Osteocyte (in vitro differentiated cells): Measurements from ENCODE around the gene DRAM1. TPM values are rescaled to one million over a fixed set of nuclear protein-coding genes. Genes with fewer than 3 reads are reported as not detected.

ENCODE experiments used
- DNase-seq: peaks from one replicate; pipeline ENCODE4 v3.0.0; 2021; ENCODE audit warnings: mixed read lengths; ENCODE audit not compliant: unreplicated experiment; ENCODE audit errors: extremely low spot score
- H3K27ac Mint-ChIP-seq: one replicate; pipeline ENCODE4 v1.8.0; 2021; ENCODE audit warnings: mild to moderate bottlenecking, mixed read lengths; ENCODE audit not compliant: unreplicated experiment
- H3K27me3 Mint-ChIP-seq: one replicate; pipeline ENCODE4 v1.8.0; 2021; ENCODE audit warnings: mixed read lengths; ENCODE audit not compliant: unreplicated experiment
- H3K36me3 Mint-ChIP-seq: one replicate; pipeline ENCODE4 v1.8.0; 2021; ENCODE audit warnings: mixed read lengths; ENCODE audit not compliant: unreplicated experiment
- H3K4me1 Mint-ChIP-seq: one replicate; pipeline ENCODE4 v1.8.0; 2021; ENCODE audit warnings: mixed read lengths; ENCODE audit not compliant: unreplicated experiment
- H3K4me3 Mint-ChIP-seq: one replicate; pipeline ENCODE4 v1.8.0; 2021; ENCODE audit warnings: mild to moderate bottlenecking, moderate library complexity, mixed read lengths; ENCODE audit not compliant: unreplicated experiment
- H3K9me3 Mint-ChIP-seq: one replicate; pipeline ENCODE4 v1.8.0; 2021; ENCODE audit warnings: mixed read lengths; ENCODE audit not compliant: unreplicated experiment
- total RNA-seq: library from RNA; stranded (reverse); gene quantifications from 2 replicates; pipeline ENCODE4 v1.2.1, GENCODE V29; 2021
- TF ChIP-seq, protein P1 (sequence below): fragments of 200-600 bp; sonication (generic); IDR thresholded peaks from 2 replicates; pipeline ENCODE4 v1.5.0; 2021; ENCODE audit warnings: antibody characterized with exemption, mild to moderate bottlenecking, moderate library complexity

Gene DRAM1
- total RNA-seq, 1 donor from 2014 or later = 20.0 TPM

DNA sequence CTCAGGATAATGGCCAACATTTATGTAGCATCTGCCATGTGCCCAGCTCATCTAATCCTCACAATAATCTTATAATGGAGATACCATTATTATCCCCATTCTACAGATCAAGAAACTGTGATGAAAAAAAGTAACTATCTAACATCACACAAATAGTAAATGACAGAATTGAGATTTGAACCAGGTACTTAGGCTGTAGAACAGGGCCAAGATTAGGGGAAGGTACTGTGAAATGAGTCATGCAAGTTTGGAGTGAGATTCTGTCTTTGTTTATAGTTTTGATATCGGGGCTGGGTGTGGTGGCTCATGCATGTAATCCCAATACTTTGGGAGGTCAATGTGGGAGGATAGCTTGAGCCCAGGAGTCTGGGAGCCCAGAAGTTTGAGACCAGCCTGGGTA, 45.4 kb upstream of the DRAM1 start:
- H3K27ac Mint-ChIP-seq = no peak overlapping the region
- H3K9me3 Mint-ChIP-seq = no peaks in the 10 kb centered on the region
- TF ChIP-seq, protein P1, sequence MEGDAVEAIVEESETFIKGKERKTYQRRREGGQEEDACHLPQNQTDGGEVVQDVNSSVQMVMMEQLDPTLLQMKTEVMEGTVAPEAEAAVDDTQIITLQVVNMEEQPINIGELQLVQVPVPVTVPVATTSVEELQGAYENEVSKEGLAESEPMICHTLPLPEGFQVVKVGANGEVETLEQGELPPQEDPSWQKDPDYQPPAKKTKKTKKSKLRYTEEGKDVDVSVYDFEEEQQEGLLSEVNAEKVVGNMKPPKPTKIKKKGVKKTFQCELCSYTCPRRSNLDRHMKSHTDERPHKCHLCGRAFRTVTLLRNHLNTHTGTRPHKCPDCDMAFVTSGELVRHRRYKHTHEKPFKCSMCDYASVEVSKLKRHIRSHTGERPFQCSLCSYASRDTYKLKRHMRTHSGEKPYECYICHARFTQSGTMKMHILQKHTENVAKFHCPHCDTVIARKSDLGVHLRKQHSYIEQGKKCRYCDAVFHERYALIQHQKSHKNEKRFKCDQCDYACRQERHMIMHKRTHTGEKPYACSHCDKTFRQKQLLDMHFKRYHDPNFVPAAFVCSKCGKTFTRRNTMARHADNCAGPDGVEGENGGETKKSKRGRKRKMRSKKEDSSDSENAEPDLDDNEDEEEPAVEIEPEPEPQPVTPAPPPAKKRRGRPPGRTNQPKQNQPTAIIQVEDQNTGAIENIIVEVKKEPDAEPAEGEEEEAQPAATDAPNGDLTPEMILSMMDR = no peak
- peaks cover 15% of the 10 kb centered on the region for H3K4me1 Mint-ChIP-seq
- H3K4me3 Mint-ChIP-seq = no peak overlapping the region
- no peaks in the 10 kb centered on the region for H3K27me3 Mint-ChIP-seq
- H3K36me3 Mint-ChIP-seq = no peaks in the 10 kb centered on the region
- no peak for DNase-seq

DNA sequence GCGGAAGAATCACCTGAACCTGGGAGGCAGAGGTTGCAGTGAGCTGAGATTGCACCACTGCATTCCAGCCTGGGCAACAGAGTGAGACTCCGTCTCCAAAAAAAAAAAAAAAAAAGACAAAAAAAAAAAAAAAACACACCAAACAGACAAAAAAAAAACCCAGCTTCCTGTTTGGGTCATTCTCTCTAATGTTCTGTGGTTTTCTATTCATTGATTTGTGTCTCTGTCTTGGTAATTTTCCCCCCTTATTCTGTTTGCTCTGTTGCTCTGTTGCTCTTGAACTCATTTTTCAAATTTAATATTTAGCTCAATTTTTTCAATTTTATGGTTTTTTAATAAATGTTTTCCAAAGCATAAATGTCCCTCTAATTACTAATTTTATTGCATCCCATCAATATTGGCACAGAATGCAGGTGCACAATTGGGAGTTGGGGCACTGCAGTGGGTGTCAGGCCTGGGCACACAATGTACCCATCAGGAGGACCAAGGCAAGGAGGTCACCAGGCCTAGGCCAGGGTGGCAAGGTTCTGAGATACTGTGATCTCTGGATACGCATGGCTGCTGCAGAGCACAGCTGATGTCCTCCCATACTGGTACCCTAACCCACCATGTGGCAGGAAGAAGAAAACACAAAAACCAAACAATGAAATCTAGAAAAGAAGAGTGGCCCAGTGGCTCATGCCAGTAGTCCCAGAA, 38.6 kb upstream of the DRAM1 start:
- Mint-ChIP-seq H3K4me1 (peaks cover 2% of the 10 kb centered on the region), H3K36me3 (no peaks in the 10 kb centered on the region), H3K27ac (no peak overlapping the region), H3K4me3 (no peak overlapping the region), H3K9me3 (no peaks in the 10 kb centered on the region), H3K27me3 (peaks cover 3% of the 10 kb centered on the region)
- TF ChIP-seq, protein P1 = no peak
- no peak for DNase-seq

DNA sequence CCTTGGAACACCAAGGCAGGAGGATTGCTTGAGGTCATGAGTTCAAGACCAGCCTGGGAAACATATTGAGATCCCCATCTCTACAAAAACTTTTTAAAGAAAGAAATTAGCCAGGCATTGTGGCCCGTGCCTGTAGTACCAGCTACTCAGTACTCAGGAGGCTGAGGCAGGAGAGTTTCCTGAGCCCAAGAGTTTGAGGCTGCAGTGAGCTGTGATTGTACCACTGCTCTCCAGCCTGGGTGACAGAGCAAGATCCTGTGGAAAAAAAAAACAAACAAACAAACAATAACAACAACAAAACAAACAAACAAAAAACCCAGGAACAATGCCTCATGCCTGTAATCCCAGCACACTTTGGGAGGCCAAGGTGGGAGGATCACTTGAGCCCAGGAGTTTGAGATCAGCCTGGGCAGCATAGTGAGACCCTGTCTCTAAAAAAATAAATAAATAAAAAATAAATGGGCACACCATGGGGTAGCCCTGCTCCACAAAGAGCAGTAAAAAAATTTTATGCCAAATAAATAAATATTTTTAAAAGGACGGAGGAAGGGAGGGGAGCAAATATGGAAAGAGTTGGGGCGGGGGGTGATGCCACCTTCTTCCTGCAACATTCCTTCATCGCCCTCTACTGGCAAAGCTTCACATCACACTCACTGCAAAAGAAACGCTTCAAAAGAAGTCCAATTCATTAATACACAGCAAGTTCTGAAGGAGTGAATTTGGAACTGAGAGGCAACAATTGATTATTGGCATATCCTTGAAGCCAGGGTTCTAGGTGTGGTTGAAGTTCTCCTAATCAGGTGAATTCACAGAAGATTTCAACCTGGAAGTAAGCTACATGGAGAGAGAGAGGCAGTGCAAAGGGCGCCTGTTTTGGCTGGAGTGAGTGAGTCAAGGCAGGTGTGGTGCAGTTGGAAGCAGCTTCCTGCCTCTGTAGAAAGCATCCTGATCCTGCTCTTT, 37.8 kb upstream of the DRAM1 start:
- no peaks in the 10 kb centered on the region for H3K36me3 Mint-ChIP-seq
- no peak overlapping the region for H3K4me3 Mint-ChIP-seq
- no peak for DNase-seq
- no peak overlapping the region for H3K27ac Mint-ChIP-seq
- TF ChIP-seq, protein P1 = peak; percentile 88
- H3K27me3 Mint-ChIP-seq = peaks cover 3% of the 10 kb centered on the region
- H3K4me1 Mint-ChIP-seq = peaks cover 2% of the 10 kb centered on the region
- H3K9me3 Mint-ChIP-seq = no peaks in the 10 kb centered on the region

DNA sequence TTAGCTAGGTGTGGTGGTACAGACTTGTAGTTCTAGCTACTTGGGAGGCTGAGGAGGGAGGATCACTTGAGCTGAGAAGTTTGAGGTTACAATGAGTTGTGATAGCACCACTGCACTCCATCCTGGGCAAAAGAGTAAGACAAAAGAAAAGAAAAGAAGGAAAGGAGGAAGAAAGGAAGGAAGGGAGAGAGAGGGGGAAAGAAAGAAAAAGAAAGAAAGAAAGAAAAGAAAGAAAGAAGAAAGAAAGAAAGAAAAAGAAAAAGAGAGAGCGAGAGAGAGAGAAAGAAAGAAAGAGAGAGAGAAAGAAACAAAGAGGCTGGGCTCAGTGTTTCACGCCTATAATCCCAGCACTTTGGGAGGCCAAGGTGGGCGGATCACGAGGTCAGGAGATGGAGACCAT, 36.3 kb upstream of the DRAM1 start:
- TF ChIP-seq, protein P1 = no peak
- DNase-seq = no peak
- no peak overlapping the region for H3K27ac Mint-ChIP-seq
- no peaks in the 10 kb centered on the region for H3K36me3 Mint-ChIP-seq
- H3K9me3 Mint-ChIP-seq = no peaks in the 10 kb centered on the region
- H3K4me1 Mint-ChIP-seq = peaks cover 2% of the 10 kb centered on the region
- H3K4me3 Mint-ChIP-seq = no peak overlapping the region
- H3K27me3 Mint-ChIP-seq = peaks cover 3% of the 10 kb centered on the region

DNA sequence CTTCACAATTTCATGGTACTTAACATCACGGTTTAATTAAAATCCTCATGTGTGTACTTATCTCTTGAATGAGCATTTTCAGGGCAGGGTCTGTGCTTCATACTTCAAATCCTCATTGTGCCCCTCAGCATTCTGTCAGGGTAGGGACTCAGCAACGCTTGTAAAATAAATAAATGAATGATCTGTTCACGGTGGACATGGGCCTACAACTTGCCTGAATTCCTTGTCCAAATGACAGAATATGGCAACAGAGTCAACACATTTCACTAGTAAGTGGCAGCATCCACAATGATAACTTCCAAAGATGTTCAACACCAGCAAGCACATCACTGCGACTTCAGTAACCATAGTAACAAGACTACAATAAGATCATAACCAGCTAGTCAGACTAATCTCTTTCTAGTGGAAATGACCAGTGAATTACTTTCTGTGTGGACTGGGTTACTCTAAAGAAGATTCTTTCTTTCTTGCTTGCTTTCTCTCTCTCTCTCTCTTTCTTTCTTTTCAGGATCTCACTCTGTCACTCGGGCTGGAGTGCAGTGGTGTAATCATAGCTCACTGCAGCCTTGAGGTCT, 32.2 kb upstream of the DRAM1 start:
- DNase-seq = no peak
- TF ChIP-seq, protein P1 = no peak
- no peak overlapping the region for H3K27ac Mint-ChIP-seq
- no peaks in the 10 kb centered on the region for H3K4me1 Mint-ChIP-seq
- H3K36me3 Mint-ChIP-seq = no peaks in the 10 kb centered on the region
- H3K27me3 Mint-ChIP-seq = peaks cover 3% of the 10 kb centered on the region
- no peak overlapping the region for H3K4me3 Mint-ChIP-seq
- H3K9me3 Mint-ChIP-seq = no peaks in the 10 kb centered on the region
